Measurements from ENCODE around the gene UGDH. TPM values are rescaled to one million over a fixed set of nuclear protein-coding genes. Genes with fewer than 3 reads are reported as not detected.
"Not testable (repeated sequence)": the region's sequence is repeated elsewhere in the genome, so short reads cannot be mapped to it uniquely, and the experiment has no call there.

UGDH gene
- total and polyA plus RNA-seq, 2 of the 8 experiments (the other 6 are each of a cell fraction or from before 2014, with no cell fraction given): 32.0 to 128 TPM

DNA sequence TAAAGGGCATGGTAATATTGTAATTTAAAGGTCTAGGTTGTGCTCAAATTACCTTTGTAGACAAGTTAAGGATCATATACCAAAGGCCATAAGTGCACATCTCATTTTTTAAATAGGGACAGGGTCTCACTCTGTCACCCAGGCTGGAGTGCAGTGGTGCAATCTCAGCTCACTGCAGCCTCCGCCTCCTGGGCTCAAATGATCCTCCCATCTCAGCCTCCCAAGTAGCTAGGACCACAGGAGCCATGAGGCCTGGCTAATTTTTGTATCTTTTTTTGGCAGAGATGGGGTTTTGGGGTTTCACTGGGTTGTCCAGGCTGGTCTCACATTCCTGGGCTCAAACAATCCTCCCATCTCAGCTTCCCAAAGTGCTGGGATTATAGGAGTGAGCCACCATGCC, 13.0 kb downstream of the UGDH start:
- H2AK5ac ChIP-seq (ENCODE audit: low read depth, low read length); H2AFZ ChIP-seq (ENCODE audit: low read length); H3K9me3 ChIP-seq (ENCODE audit: insufficient read depth in 2 of 2, low read depth in 1 of 2, low read length in 1 of 2); H2BK15ac ChIP-seq (ENCODE audit: low read length); H3K4ac ChIP-seq (replicated peaks; ENCODE audit: insufficient read length, low read depth, low read length); H3K9ac ChIP-seq (replicated peaks in 1 of 4; ENCODE audit: extremely low read depth in 1 of 4, low read depth in 3 of 4, low read length in 3 of 4); H4K5ac ChIP-seq (ENCODE audit: insufficient read length, low read depth, low read length); H4K91ac ChIP-seq (replicated peaks; ENCODE audit: insufficient read length, low read length); H3K4me3 ChIP-seq (ENCODE audit: extremely low read depth in 1 of 4, insufficient read depth in 2 of 4, low read depth in 3 of 4, low read length in 4 of 4); H2BK12ac ChIP-seq (ENCODE audit: low read depth, low read length); H2BK120ac ChIP-seq (replicated peaks; ENCODE audit: low read depth, low read length); H4K8ac ChIP-seq (ENCODE audit: extremely low read depth, insufficient read depth, low read length); POLR2A ChIA-PET (ENCODE audit: partially characterized antibody); FAIRE-seq; H3K18ac ChIP-seq (ENCODE audit: extremely low read depth, low read length); H3K79me2 ChIP-seq (ENCODE audit: control insufficient read depth in 1 of 2, insufficient read depth in 2 of 2, low read length in 2 of 2); H3K4me2 ChIP-seq (ENCODE audit: insufficient read depth in 1 of 2, low read depth in 2 of 2, low read length in 2 of 2); H4K20me1 ChIP-seq (replicated peaks in 1 of 2; ENCODE audit: control insufficient read depth in 1 of 2, insufficient read depth in 2 of 2, low read length in 2 of 2); H2BK20ac ChIP-seq (ENCODE audit: low read length); H3K27ac ChIP-seq (ENCODE audit: low read depth, low read length); H3K23me2 ChIP-seq (ENCODE audit: low read depth, low read length); H3K79me1 ChIP-seq (ENCODE audit: low read depth, low read length); H3K4me1 ChIP-seq (replicated peaks in 1 of 4; ENCODE audit: control insufficient read depth in 3 of 4, insufficient read depth in 4 of 4, low read length in 3 of 4); H3K27me3 ChIP-seq (replicated peaks in 1 of 4; ENCODE audit: control insufficient read depth in 3 of 4, extremely low read depth in 1 of 4, insufficient read depth in 3 of 4, low read length in 3 of 4); H3K14ac ChIP-seq (ENCODE audit: insufficient read length); H3K56ac ChIP-seq (replicated peaks; ENCODE audit: insufficient read length, low read depth, low read length); H2BK5ac ChIP-seq (ENCODE audit: low read depth, low read length); DNase-seq (ENCODE audit: low read depth in 1 of 2, low spot score in 2 of 2); H3K23ac ChIP-seq (ENCODE audit: insufficient read length): not testable (repeated sequence)
- peaks cover 5 to 65% (median 25%) of the 10 kb centered on the region in 4 experiments for H3K36me3 ChIP-seq (ENCODE audit: control insufficient read depth in 2 of 4, insufficient read depth in 4 of 4, low read length in 3 of 4)
- 95% methylated on average over 1 of the region's 1 CpG; no CpG with 5 or more reads in 1 of the 2 experiments for WGBS, 2 experiments (ENCODE audit: extremely low coverage in 1 of 2, insufficient coverage in 1 of 2, insufficient read length in 1 of 2, insufficient replicate concordance in 2 of 2, low coverage in 1 of 2, low lambda C conversion rate in 2 of 2, missing lambda C conversion rate in 1 of 2)
- CTCF ChIA-PET (ENCODE audit: partially characterized antibody): interaction anchor here (0.6 kb wide), 2 partner anchors 541 to 597 kb away, joined by 3 to 6 read pairs; no protein-coding TSS in a partner anchor

Data from H1 (cell line).